ENCODE results near the gene CABYR.

- TF ChIP-seq, protein P1, sequence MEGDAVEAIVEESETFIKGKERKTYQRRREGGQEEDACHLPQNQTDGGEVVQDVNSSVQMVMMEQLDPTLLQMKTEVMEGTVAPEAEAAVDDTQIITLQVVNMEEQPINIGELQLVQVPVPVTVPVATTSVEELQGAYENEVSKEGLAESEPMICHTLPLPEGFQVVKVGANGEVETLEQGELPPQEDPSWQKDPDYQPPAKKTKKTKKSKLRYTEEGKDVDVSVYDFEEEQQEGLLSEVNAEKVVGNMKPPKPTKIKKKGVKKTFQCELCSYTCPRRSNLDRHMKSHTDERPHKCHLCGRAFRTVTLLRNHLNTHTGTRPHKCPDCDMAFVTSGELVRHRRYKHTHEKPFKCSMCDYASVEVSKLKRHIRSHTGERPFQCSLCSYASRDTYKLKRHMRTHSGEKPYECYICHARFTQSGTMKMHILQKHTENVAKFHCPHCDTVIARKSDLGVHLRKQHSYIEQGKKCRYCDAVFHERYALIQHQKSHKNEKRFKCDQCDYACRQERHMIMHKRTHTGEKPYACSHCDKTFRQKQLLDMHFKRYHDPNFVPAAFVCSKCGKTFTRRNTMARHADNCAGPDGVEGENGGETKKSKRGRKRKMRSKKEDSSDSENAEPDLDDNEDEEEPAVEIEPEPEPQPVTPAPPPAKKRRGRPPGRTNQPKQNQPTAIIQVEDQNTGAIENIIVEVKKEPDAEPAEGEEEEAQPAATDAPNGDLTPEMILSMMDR (IDR thresholded peaks at IDR 0.05; ENCODE audit: insufficient read depth, low read length, poor library complexity, severe bottlenecking) = no peak
- no peak for TF ChIP-seq EZH2phosphoT487 (conservative IDR thresholded peaks at IDR 0.05; ENCODE audit: low read length)
These were observed 19.0 kb downstream of the CABYR start for GRCh38 chr18:24157855-24158254.

Data from SU-DHL-6 (cell line).